Progenitor cell of endocrine pancreas (in vitro differentiated cells): ENCODE measurements around the gene LAMB4. TPM values are rescaled to one million over a fixed set of nuclear protein-coding genes. Genes with fewer than 3 reads are reported as not detected.

ENCODE experiments used
- DNase-seq: peaks from one replicate; pipeline ENCODE4 v3.0.0; 2021; ENCODE audit warnings: low spot score; ENCODE audit not compliant: unreplicated experiment
- H3K27ac Mint-ChIP-seq: 2 replicates; pipeline ENCODE4 v1.8.0; 2021; ENCODE audit warnings: mild to moderate bottlenecking, moderate library complexity, mixed read lengths
- H3K27me3 Mint-ChIP-seq: 2 replicates; pipeline ENCODE4 v1.8.0; 2021; ENCODE audit warnings: mixed read lengths
- H3K36me3 Mint-ChIP-seq: 2 replicates; pipeline ENCODE4 v1.8.0; 2022; ENCODE audit warnings: mixed read lengths; ENCODE audit not compliant: insufficient read depth
- H3K4me1 Mint-ChIP-seq: 2 replicates; pipeline ENCODE4 v1.8.0; 2021; ENCODE audit warnings: low read depth, mixed read lengths
- H3K4me3 Mint-ChIP-seq: 2 replicates; pipeline ENCODE4 v1.8.0; 2021; ENCODE audit warnings: low read depth, mild to moderate bottlenecking, moderate library complexity, mixed read lengths
- H3K9me3 Mint-ChIP-seq: 2 replicates; pipeline ENCODE4 v1.8.0; 2021; ENCODE audit warnings: low read depth, mixed read lengths
- total RNA-seq: library from RNA; stranded (reverse); gene quantifications from 2 replicates; pipeline ENCODE4 v1.2.1, GENCODE V29; 2021
- TF ChIP-seq, protein P1 (sequence below): fragments of 200-600 bp; sonication (generic); IDR thresholded peaks from one replicate; pipeline ENCODE4 v1.5.0; 2021; ENCODE audit warnings: antibody characterized with exemption, mild to moderate bottlenecking; ENCODE audit not compliant: unreplicated experiment

LAMB4 gene
- total RNA-seq, 1 donor from 2014 or later = 0.12 TPM

DNA sequence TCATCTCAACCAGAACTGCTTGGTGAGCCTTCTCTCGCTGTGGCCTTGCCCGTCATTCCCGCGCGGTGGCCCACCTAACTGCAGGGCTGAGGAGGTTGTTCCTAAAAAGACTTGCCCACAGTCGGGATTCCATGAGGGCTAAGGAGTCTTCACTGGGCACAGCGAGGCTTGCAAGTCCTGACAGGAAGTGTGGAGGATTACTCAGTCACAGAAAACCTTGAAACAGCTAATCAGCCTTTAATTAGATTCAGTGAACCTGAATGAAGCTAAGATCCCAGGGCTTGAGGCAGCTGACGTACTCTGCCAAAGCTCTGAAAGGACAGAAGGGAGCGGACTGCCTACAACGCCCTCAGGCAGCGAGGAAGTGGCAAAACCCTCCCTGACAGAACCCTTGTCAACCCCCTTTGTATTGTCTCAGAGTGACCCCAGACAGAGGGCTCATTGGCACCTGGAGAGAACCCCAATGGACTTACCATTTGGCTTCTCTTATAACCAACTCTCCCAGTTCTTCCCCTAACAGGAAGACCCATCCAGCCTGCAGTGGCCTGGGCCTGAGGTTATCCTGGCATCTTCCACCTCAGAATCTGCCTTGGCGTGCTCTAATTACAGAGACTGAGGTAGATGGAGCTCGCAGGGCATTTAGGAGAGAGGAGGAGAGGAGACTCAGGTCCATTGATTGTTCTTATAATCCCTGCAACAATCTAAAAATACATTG lies 2.5 kb upstream of the LAMB4 start:
- Mint-ChIP-seq H3K9me3 (no peaks in the 10 kb centered on the region), H3K4me1 (no peaks in the 10 kb centered on the region), H3K27ac (no peak overlapping the region), H3K27me3 (no peaks in the 10 kb centered on the region), H3K36me3 (peaks cover 1% of the 10 kb centered on the region), H3K4me3 (no peak overlapping the region)
- TF ChIP-seq, protein P1, sequence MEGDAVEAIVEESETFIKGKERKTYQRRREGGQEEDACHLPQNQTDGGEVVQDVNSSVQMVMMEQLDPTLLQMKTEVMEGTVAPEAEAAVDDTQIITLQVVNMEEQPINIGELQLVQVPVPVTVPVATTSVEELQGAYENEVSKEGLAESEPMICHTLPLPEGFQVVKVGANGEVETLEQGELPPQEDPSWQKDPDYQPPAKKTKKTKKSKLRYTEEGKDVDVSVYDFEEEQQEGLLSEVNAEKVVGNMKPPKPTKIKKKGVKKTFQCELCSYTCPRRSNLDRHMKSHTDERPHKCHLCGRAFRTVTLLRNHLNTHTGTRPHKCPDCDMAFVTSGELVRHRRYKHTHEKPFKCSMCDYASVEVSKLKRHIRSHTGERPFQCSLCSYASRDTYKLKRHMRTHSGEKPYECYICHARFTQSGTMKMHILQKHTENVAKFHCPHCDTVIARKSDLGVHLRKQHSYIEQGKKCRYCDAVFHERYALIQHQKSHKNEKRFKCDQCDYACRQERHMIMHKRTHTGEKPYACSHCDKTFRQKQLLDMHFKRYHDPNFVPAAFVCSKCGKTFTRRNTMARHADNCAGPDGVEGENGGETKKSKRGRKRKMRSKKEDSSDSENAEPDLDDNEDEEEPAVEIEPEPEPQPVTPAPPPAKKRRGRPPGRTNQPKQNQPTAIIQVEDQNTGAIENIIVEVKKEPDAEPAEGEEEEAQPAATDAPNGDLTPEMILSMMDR = no peak
- DNase-seq = no peak

DNA sequence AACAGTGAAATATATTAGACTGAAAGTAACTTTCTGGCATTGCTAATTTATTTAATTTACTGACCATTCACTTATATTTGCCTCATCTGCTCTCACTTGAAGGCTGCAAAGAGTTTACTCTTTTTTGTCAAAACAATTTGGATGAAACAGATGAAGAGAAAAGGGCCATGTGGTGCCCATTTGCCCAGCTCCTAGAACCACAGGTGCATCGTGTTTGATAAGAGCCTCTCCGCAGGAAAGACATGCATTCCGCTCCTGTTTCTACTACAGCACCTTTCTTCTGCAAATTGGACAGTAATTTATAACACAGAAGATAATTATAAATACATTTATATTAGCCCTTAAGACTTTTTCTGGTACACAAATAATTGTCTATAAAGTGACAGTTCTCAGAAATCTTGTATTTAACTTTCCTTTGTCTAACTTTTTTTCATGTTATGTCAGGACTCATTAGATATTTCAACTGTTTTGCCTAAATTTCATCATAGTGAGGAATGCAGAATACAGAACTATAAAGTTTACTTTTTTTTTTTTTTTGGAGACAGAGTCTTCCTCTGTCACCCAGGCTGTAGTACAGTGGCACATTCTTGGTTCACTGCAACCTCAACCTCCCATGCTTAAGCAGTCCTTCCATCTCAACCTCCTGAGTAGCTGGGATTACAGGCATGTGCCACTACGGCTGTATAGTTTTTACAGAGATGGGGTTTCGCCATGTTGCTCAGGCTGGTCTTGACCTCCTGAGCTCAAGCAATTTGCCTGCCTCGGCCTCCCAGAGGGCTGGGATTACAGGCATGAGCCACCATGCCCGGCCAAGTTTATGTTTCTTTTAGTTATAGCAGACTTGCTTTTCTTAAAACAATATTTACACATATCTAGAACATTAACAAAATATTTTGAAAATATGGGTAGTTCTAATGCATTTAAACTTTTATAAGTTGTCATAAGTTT lies 869 bp downstream of the LAMB4 start:
- Mint-ChIP-seq H3K9me3 (no peaks in the 10 kb centered on the region), H3K27ac (no peak overlapping the region), H3K27me3 (no peaks in the 10 kb centered on the region), H3K4me1 (peaks cover 2% of the 10 kb centered on the region), H3K4me3 (no peak overlapping the region), H3K36me3 (peaks cover 1% of the 10 kb centered on the region)
- TF ChIP-seq, protein P1 = no peak
- no peak for DNase-seq

DNA sequence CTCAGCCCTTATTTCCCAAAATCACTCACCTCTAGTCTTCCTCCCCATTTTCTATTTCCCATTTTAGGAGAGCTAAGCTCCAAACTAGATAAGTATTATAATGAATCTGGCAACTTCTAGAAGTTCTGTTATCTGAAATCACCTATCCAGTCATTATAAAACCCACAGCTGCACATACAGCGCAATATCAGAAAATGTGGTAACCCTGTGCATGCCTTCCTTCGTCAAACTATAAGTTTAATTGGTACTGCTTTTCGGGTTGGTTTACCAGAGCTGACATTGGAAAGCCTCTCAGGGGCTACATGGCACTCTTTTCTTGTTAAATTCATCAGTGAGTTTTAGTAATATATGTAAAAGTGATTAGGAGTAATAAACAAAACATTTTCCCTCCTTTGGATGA lies 1.6 kb downstream of the LAMB4 start:
- Mint-ChIP-seq H3K4me3 (no peak overlapping the region), H3K4me1 (peaks cover 2% of the 10 kb centered on the region), H3K27ac (no peak overlapping the region), H3K9me3 (no peaks in the 10 kb centered on the region), H3K36me3 (peaks cover 1% of the 10 kb centered on the region), H3K27me3 (no peaks in the 10 kb centered on the region)
- TF ChIP-seq, protein P1 = no peak
- DNase-seq = no peak

DNA sequence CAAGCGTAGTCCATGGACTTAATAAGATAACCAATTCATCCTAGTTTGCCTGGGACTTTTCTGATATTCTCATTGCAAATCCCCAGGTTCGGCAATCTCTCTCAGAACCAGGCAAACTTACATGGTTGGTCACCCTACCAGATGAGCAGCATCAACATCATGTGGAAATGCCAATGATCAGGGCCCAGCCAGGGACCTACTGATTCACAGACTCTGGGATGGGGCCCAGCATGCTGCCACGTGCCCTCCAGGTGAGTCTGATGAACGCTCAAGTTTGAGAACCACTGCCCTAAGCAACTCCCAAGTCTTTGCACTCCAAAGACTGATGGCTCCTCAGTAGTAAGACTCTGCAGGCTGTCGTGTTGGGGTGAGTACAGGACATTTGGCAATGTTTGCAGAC lies 2.7 kb downstream of the LAMB4 start:
- Mint-ChIP-seq H3K27me3 (no peaks in the 10 kb centered on the region), H3K27ac (no peak overlapping the region), H3K4me1 (peaks cover 2% of the 10 kb centered on the region), H3K36me3 (peaks cover 1% of the 10 kb centered on the region), H3K4me3 (no peak overlapping the region), H3K9me3 (no peaks in the 10 kb centered on the region)
- DNase-seq = no peak
- TF ChIP-seq, protein P1 = no peak

DNA sequence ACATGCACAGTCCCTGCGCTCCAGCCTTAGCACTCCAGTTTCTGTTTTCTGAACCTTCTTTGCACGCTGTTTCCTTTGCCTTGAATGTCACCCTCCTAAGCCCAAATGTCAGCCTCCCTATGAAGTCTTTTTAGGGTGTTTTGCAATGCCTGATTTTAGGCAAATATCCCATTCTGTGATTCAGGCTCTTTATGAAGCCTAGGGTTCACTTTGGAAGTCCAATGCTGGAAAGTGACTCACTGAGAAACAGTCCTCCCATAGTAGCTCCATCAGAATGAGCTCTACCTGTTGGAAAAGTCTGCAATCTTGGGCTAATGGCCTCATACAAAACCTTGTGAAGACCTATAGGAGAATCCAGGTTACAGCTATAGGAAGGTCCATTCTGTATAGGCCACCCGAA lies 5.3 kb downstream of the LAMB4 start:
- H3K36me3 Mint-ChIP-seq = no peaks in the 10 kb centered on the region
- no peak for DNase-seq
- TF ChIP-seq, protein P1 = no peak
- no peaks in the 10 kb centered on the region for H3K9me3 Mint-ChIP-seq
- H3K4me3 Mint-ChIP-seq = no peak overlapping the region
- no peaks in the 10 kb centered on the region for H3K27me3 Mint-ChIP-seq
- H3K27ac Mint-ChIP-seq = no peak overlapping the region
- H3K4me1 Mint-ChIP-seq = peaks cover 2% of the 10 kb centered on the region
